ENCODE measurements around the gene ABCG8.

Gene ABCG8

GRCh38 chr2:43826305-43827250 is 12.2 kb upstream of the ABCG8 start:
- DNase-seq, result no peak

GRCh38 chr2:43831543-43832294 is 7.1 kb upstream of the ABCG8 start:
- DNase-seq, result no peak

GRCh38 chr2:43832457-43832856 is 6.3 kb upstream of the ABCG8 start:
- DNase-seq, result no peak

- no peak for DNase-seq
Measured at GRCh38 chr2:43837033-43837432, 1.7 kb upstream of the ABCG8 start.

GRCh38 chr2:43837831-43838559 is 776 bp upstream of the ABCG8 start:
- DNase-seq, result no peak

GRCh38 chr2:43839776-43840564 is 1.2 kb downstream of the ABCG8 start:
- no peak for DNase-seq

GRCh38 chr2:43840965-43841364 is 2.2 kb downstream of the ABCG8 start:
- DNase-seq, result no peak

GRCh38 chr2:43841949-43842865 is 3.4 kb downstream of the ABCG8 start:
- DNase-seq, result no peak

- DNase-seq, result no peak
Measured at GRCh38 chr2:43842866-43843226, 4.1 kb downstream of the ABCG8 start.

GRCh38 chr2:43845181-43845580 is 6.4 kb downstream of the ABCG8 start:
- DNase-seq, result no peak

GRCh38 chr2:43846140-43846793 is 7.5 kb downstream of the ABCG8 start:
- no peak for DNase-seq

GRCh38 chr2:43848214-43848613 is 9.4 kb downstream of the ABCG8 start:
- DNase-seq, result no peak

- DNase-seq, result no peak
Measured at GRCh38 chr2:43851011-43851980, 12.5 kb downstream of the ABCG8 start.

- DNase-seq, result no peak
Measured at GRCh38 chr2:43852196-43852730, 13.5 kb downstream of the ABCG8 start.

- DNase-seq, result no peak
Measured at GRCh38 chr2:43853141-43854081, 14.6 kb downstream of the ABCG8 start.

GRCh38 chr2:43854671-43855070 is 15.9 kb downstream of the ABCG8 start:
- DNase-seq, result no peak

- no peak for DNase-seq
Measured at GRCh38 chr2:43855292-43855691, 16.5 kb downstream of the ABCG8 start.

- DNase-seq, result no peak
Measured at GRCh38 chr2:43872151-43872550, 33.4 kb downstream of the ABCG8 start.
